ENCODE data around the gene GRK1.

The GRK1 gene

GRCh38 chr13:113731192-113732175 lies 64.5 kb downstream of the GRK1 start:
- DNase-seq = no peak

- no peak for DNase-seq
These were observed 65.3 kb downstream of the GRK1 start for GRCh38 chr13:113732176-113732960.

GRCh38 chr13:113732961-113733950 lies 66.2 kb downstream of the GRK1 start:
- DNase-seq = no peak

- DNase-seq = peak; percentile 55
These were observed 67.2 kb downstream of the GRK1 start for GRCh38 chr13:113734099-113734825.

- DNase-seq = no peak
These were observed 67.8 kb downstream of the GRK1 start for GRCh38 chr13:113734826-113735125.

- DNase-seq = no peak
These were observed 68.2 kb downstream of the GRK1 start for GRCh38 chr13:113735194-113735593.

GRCh38 chr13:113735750-113736149 lies 68.7 kb downstream of the GRK1 start:
- DNase-seq = no peak

GRCh38 chr13:113736258-113736731 lies 69.3 kb downstream of the GRK1 start:
- no peak for DNase-seq

GRCh38 chr13:113737803-113738202 lies 70.8 kb downstream of the GRK1 start:
- DNase-seq = no peak

GRCh38 chr13:113739527-113740285 lies 72.7 kb downstream of the GRK1 start:
- no peak for DNase-seq

- DNase-seq = no peak
These were observed 73.2 kb downstream of the GRK1 start for GRCh38 chr13:113740286-113740556.

- no peak for DNase-seq
These were observed 73.6 kb downstream of the GRK1 start for GRCh38 chr13:113740661-113741060.

GRCh38 chr13:113741191-113741668 lies 74.2 kb downstream of the GRK1 start:
- no peak for DNase-seq

- DNase-seq = peak; percentile 61
These were observed 75.0 kb downstream of the GRK1 start for GRCh38 chr13:113742000-113742441.

- no peak for DNase-seq
These were observed 75.6 kb downstream of the GRK1 start for GRCh38 chr13:113742445-113743120.

GRCh38 chr13:113743366-113744195 lies 76.6 kb downstream of the GRK1 start:
- DNase-seq = no peak

GRCh38 chr13:113744197-113745000 lies 77.4 kb downstream of the GRK1 start:
- no peak for DNase-seq

- DNase-seq = no peak
These were observed 78.0 kb downstream of the GRK1 start for GRCh38 chr13:113745059-113745458.

Measured in retina (tissue), 1 donor.